NCI-H774 (cell line): ENCODE measurements around the gene TNFAIP8L1.
"Not testable (repeated sequence)": the region's sequence is repeated elsewhere in the genome, so short reads cannot be mapped to it uniquely, and the experiment has no call there.

Experiments used
- DNase-seq: peaks from one replicate; lab custom pipeline; 2025; lab: John Stamatoyannopoulos, UW

Gene TNFAIP8L1

DNA sequence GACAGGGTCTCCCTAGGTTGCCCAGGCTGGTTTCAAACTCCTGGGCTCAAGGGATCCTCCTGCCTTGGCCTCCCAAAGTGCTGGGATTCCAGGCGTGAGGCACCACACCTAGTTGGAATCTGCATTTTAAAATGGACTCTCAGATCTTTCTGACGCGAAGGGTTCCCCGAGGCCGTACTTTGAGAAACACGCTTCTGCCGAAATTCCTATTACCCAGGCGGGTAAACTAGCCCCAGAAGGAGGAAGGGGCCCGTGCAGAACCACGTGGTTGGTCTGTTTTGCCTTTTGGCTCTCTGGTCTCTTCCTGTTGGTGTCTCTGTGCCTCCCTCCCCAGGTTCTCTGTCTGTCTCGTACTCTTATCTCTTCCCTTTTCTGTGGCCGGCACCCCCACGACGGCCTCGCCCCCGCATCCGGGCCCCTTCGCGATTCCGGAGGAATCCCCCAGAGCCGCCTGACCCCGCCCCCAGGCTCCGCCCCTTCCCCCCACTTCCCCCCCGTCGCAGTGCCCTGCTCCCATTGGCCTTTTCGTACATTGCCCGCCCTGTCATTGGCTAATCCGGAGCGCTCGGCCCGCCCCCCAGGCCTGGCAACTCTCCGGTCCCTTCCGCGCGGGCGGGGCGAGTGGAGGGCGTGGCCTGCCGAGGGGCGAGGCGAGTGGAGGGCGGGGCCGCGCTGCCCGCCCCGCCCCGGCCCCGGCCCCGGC lies at the start of gene TNFAIP8L1:
Gene TNFAIP8L1, plus strand, starts transcription at position 689 of the 703 bp plus-strand sequence. CDS start 12,354 bp downstream, outside the sequence.
- DNase-seq: peak; percentile 92

DNA sequence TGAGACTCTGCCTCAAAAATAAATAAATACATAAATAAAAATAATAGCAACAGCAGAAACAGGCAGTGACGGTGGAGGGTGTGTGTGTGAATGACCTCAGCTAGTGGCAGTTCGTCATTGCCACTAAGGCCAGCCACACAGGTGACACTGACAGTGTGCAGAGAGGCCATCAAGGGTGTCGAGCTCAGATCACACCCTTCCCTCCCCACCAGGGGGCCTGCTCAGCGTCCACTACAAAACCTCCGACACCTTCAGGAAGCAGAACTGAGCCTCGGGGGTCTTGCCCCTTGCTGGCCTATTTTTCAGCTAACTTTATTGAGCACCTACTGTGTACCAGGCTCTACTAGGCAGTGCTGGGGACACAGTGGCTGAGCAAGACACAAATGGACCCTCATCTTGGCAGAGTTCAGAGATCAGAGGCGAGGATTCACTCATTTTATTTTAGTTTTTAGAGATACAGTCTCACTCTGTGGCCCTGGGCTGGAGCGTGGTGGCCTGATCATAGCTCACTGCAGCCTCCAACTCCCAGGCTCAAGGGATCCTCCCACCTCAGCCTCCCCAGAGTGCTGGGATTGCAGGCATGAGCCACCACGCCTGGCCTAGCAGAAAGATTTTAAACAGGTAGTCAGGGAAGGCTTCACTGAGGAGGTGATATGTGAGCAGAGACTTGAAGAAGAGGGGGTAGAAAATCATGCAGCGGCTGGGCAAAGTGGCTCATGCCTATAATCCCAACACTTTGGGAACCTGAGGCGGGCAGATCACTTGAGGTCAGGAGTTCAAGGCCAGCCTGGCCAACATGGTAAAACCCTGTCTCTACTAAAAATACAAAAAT lies 49.5 kb upstream of the TNFAIP8L1 start:
- no peak for DNase-seq

DNA sequence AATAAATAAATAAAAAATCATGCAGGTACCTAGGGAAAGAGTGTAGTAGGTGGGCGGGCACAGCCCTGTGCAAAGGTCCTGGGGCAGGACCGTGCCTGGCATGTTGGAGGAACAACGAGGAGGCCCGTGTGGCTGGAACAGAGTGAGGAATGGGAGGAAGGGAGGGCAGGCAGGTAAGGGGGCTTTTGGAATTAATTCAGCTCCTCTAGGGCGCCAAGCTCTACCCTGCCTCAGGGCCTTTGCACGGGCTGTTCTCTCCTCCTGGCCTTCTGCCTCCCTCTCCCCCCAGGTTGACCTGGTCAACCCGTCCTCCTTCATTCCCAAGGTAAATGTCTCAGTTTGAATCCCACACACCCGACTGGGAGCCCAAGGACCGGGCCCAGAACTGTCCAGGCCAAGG lies 48.8 kb upstream of the TNFAIP8L1 start:
- no peak for DNase-seq

DNA sequence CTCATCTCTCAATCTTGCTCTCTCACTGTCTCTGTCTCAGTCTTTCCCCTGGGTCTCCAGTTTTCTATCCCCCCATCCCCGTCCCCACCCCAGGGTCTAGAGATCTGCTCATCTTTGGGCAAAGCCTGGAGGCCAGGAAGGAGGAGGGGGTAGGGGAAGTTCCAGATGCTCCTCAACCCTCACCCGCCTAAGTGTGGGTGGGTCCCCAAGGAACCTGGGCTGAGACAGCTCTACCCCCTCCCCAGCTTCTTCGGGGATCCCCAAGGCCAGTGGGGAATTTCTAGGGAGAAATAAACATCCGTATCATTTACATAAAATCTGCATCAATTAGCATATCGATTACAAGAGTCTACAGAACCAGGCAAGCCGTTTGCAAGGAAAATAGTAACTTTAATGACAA lies 48.0 kb upstream of the TNFAIP8L1 start:
- no peak for DNase-seq

DNA sequence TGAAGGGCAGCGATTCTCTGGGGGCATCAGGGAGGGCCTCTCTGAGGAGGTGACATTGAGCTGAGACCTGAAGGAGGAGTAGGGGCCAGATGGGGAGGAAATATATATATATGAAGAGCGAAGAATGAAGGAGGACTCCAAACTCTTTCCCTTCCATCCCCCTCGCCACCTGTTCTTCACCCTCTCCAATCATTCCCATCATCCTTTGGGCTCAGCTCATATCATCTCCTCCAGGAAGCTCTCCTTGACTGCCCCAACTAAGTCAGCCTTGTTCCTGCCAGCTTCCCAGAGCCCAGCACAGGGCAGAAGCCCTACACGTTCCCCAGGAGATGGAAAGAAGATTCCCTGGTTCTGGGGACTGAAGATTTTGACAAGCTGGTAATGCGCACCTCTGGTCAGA lies 46.9 kb upstream of the TNFAIP8L1 start:
- no peak for DNase-seq

DNA sequence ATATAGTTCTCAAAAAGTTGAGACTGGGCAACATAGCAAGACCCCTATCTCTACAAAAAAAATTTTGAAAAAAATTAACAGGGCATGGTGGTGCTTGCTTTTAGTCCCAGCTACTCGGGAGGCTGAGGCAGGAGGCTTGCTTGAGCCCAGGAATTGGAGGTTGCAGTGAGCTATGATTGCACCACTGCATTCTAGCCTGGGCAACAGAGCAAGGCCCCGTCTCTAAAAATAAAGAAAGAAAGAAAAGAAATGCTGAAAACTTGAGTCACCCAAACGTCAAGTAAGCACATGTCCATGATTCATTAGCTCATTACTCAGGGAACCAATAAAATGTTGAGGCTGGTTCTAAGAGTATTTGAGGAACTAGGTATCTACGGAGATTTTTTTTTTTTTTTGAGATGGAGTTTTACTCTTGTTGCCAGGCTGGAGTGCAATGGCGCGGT lies 45.9 kb upstream of the TNFAIP8L1 start:
- no peak for DNase-seq

DNA sequence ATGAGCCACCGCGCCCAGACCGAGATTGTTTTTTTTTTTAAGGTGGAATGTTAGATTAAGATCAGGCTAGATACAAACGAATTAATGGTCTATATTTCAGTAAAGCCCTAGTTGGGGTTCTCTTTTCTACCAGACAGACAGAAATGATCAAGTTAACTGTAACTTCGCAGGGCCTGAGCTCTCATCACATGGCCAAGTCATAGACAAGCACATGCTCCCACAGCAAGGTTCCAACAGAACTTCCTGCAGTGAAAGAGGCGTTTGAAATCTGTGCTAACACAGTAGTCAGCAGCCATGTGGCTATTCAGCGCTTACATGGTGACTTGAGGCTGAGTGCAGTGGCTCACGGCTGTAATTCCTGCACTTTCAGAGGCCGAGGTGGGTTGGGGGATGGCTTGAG lies 45.1 kb upstream of the TNFAIP8L1 start:
- DNase-seq: no peak

DNA sequence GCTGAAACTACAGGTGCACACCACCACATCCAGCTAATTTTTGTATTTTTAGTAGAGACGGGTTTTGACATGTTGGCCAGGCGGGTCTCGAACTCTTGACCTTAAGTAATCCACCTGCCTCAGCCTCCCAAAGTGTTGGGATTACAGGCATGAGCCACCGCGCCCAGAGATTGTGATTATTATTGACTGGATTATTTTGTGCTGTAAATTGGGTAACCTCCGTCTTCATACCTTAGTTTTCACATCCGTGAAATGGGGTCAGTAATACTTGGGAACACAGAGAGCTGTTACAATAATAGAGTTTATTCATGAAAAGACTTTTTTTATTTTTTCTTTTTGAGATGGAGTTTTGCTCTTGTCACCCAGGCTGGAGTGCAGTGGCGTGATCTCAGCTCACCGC lies 44.2 kb upstream of the TNFAIP8L1 start:
- not testable (repeated sequence) for DNase-seq

DNA sequence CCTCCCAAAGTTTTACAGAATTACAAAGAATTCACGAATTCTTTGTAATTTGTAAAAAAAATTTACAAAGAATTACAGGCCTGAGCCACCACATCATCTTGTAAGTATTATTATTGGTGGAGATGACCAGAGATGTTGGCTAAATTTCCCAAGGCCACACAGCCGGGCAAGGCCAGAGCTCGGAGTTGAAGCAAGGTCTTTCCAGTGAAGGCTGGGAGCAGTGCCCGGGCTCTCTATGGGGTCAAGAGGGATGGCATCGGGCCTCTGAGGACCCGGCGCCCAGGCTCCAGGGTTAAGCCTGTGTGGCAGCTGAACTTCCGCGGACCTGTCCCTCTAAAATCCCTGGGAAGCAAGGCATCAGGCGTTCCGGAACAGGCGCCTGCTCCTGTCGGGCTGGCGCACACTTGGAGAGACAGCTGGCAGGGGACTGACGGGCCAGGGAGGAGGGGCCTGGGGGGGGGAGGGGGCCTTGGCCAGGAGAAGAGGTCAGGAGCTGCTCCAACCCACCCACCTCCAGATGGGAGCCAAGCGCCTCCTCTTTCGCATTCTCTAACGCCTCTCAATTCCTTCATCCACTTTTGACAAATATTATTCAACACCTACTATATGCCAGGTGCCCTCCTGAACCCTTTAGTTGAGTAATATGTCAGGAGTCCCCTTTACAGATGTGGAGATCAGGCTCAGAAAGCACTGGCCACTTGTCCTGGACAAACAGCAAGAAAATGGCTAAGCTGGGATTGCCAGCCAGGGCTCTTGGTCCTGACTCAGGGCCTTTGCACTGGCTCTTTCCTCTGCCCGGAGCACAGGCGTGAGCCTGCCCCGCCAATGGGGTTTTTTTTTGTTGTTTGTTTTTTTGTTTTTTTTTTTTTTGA lies 43.0 kb upstream of the TNFAIP8L1 start:
- DNase-seq: no peak

DNA sequence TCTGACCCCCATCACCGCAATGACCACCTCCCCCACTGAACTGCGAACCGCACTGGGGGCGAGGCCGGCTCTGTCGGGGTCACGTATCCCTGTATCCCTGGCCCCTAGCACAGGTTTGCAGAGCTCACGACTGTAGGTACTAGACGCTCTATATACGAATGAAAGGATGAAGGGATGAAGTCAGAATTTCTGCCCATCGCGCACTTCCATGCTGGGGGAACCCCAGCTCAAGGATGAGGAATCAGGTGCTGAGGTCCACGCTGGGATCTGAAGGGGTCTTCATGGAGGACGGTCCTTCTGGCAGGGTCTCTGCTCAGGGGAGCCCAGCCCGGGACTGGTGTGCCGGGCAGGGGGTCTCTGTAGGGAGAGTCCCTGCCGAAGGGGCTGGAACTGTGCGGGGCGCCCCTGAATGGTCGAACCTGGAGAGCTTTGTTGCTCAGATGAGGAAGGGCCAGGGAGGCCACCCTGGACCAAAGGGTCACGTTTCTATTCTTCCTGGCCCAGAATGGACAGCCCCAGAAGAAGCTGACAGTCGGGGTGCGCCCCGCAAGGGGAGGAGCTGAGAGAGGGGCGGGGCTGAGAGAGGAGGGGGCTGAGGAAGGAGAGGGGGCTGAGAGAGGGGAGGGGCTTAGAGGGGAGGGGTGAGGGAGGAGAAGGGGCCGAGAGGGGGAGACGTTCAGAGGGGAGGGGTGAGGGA lies 41.9 kb upstream of the TNFAIP8L1 start:
- no peak for DNase-seq

DNA sequence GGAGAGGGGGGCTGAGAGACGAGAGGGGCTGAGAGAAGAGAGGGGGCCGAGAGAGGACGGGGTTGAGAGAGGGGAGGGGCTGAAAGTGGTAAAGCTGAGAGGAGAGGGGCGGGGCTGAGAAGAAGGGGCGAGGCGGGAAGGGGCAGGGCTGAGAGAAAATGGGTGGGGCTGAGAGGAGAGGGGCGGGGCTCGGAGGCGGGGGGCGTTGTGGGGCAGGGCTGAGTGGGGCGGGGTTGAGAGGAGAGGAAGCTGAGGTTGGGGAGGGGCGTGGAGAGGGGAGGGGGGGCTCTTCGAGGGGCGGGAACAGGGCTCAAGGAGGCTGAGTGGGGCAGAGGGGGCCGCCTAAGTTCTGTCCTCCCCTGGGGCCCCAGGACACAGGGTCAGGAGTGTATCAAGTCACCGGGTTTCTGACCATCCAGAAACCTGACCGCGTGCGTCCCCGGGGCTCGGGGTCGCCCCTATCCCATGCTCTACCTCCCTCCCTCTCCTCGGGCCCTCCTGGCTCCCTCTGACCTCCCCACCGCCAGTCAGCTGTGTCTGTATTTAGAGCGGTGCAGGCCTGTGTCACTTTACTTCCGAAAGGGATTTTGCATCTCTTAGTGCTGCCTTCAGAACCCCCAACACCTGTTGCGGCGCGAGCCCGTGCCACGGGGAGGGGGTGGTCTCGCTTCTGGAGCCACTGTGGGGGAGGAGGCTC lies 41.2 kb upstream of the TNFAIP8L1 start:
- no peak for DNase-seq

DNA sequence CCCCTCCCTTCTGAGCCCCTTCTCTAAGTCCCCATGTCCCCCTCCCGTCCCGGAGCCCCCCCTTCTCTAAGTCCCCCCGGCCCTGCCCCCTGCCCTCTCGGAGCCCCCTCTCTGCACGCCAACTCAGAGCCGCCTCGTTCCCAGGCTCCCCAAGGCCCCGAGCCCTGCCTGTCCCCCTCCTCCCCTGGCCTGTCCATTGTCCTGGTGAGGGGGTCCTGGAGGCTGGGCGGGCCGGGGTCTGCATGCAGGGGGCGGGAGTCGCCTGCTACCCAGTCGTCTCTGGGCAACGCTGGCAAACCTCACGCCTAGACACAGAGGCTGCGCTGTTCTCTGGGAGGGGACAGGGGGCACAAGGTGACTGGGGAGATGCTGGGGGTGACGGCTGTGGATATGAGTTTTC lies 40.6 kb upstream of the TNFAIP8L1 start:
- DNase-seq: no peak

DNA sequence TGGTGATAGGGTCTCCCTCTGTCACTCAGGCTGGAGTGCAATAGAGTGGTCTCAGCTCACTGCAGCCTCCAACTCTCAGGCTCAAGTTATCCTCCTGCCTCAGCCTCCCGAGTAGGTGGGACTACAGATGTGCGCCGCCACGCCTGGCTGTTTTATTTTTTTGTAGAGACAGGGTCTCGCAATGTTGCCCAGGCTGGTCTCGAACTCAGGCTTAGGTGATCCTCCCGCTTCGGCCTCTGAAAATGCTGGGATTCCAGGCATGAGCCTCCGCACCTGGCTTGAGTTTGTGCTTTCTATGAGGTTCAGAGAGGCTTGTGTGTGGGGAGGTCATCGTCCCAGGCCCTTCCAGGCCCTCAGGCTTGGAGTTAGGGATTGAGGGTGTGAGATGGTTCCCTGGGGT lies 39.2 kb upstream of the TNFAIP8L1 start:
- no peak for DNase-seq

DNA sequence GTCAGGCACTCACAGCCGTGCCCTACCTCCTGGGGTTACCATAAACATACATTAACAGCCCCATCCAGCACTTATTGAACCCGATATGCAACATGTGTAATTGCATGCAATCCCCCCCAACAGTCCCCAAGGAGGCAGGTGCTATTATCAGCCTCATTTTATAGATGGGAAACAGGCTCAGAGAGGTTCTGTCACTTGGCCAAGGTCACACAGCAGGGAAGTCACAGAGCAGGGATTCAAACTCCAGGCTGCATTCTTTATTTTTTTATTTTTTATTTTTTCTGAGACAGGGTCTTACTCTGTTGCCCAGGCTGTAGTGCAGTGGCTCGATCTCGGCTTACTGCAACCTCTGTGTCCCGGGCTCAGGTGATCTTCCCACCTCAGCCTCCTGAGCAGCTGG lies 38.4 kb upstream of the TNFAIP8L1 start:
- DNase-seq: no peak

DNA sequence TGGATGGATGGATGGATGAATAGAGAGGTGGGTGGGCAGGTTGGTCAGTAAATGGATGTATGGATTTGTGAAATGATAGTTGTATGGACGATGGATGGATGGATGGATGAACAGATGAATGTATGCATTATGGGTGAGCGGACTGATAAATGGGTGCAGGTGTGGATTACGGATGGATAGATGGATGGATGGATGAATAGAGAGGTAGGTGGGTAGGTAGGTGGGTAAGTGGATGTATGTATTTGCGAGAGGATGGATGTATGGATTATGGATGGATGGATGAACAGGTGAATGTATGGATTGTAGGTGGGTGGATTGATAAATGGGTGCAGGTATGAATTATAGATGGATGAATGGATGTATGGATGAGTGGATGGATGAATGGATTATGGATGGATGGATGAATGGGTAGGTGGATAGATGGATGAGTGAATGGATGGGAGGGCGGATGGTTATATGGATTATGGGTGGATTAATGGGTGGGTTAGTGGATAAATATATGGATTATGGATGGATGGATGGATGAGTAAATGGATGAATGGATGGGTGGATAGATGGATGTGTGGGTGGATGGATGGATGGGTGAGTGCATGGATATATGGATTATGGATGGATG lies 37.0 kb upstream of the TNFAIP8L1 start:
- no peak for DNase-seq

DNA sequence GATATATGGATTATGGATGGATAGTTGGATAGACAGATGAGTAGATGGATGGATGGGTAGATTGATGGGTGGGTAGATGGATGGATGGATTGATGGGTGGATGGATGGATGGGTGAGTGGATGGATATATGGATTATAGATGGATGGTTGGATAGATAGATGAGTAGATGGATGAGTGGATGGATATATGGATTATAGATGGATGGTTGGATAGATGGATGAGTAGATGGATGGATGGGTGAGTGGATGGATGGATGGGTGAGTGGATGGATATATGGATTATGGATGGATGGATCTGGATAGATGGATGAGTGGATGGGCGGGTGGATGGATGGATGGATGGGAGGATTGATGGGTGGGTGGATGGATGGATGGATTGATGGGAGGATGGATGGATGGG lies 36.4 kb upstream of the TNFAIP8L1 start:
- no peak for DNase-seq

DNA sequence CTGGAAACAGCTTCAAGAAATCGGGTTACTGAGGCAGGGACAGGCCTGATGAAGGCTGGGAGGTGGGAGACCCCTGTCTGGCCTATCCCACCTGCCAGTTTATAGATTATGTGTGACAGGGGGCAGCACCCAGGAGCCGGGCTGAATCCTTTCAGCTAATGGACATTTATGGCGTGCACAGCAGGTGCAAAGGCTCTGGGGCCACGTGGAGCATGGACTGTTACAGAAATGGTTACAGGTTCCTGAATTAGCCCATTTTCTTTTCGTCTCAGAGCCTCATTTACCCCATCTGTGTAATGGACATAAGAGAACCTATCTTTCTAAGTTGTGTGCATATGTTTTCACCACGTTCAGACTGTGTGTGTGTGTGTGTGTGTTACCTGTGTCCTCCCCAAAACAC lies 34.4 kb upstream of the TNFAIP8L1 start:
- no peak for DNase-seq

DNA sequence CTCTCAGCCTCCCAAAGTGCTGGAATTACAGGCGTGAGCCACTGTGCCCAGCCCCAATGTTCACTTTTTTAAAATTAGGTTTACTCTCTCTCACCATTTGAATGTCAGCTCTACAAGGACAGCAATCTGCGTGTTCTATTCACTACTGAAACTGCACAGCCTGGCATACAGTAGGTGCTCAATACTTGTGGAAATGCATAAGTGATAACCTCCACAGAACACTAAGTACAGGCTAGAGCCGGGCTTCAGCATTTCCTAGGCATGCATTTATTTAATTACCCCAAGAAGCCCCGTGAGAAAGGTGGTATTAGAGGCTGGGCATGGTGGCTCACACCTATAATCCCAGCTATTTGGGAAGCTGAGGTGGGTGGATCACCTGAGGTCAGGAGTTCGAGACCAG lies 33.1 kb upstream of the TNFAIP8L1 start:
- DNase-seq: no peak

DNA sequence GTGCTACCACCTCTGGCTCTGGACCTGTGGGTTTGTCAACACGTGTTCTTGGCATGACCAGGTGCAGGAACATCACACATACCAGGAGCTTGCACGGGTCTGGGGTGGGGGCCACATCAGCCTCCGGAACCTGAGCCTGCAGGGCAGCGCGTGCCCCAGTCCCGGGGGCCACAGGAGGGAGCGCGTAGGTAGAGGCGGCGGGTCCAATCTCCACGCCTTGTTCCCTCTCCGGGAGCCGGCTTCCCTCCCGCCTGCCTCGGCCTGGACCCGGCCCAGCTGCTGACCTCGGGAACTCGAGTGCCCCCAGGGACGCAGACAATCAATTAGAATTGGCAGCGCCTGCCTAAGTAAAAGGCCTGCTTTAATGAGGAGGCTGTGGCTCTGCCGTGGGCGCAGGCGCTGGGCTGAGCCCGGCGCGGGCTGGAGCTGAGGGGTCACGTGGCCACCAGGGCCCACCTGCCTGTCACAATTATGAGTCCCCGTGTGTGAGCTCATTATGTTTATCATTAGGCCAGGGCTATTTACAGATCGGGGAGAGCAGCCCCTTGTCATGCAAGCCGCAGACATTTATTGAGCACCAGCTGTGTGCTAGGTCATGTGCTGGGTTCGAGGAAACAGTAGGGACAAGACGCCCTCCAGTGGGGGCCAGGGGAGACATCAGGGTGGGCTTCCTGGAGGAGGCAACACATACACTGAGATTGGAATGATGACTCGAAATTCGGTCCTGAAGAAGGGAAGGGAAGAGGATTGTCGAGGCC lies 32.2 kb upstream of the TNFAIP8L1 start:
- peak; percentile 78 for DNase-seq
